ENCODE data around the gene MYH8.

Gene MYH8

GRCh38 chr17:10380631-10381408 lies 40.9 kb downstream of the MYH8 start:
- DNase-seq, result no peak

- DNase-seq, result no peak
Observed at GRCh38 chr17:10372906-10373305, 48.8 kb downstream of the MYH8 start, which contains the start of gene MYH13. Gene MYH13, minus strand, starts transcription at chr17:10373006. Its CDS starts 8,476 bp downstream, at chr17:10364530.

DNA sequence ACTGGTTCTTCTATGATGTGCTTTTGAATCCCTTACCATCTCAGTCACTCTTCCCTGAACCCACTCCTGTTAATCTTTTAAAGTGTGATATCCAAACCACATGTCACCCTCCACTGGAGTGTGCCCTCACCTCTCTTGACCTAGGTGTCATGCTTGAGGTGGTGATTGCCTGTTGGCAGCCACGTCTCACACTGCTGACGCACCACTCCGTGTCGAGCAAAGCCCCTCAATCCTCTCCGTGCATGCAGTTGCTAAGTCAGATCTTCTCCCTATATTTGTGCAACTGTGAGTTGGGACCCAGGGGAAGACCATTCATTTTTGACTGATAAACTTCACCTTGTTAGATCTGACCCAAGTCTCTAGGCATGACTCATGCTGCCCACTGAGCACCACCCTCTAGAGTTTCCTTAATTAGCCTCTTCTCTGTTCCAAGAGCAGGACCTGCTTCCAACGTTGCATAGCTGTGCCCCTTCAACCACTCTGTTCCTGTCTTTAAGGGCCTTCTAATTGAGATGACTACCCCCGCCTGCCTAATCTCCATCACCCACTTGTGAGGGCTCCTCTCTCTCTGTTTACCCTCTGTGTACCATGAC lies 51.6 kb downstream of the MYH8 start:
- no peak for DNase-seq

- DNase-seq, result no peak
Observed at GRCh38 chr17:10369239-10369638, 52.5 kb downstream of the MYH8 start.

- DNase-seq, result no peak
Observed at GRCh38 chr17:10368561-10368960, 53.2 kb downstream of the MYH8 start.

- no peak for DNase-seq
Observed at GRCh38 chr17:10360578-10360977, 61.2 kb downstream of the MYH8 start.

- no peak for DNase-seq
Observed at GRCh38 chr17:10357768-10358167, 64.0 kb downstream of the MYH8 start.

- DNase-seq, result no peak
Observed at GRCh38 chr17:10354651-10355050, 67.1 kb downstream of the MYH8 start.

GRCh38 chr17:10352893-10353292 lies 68.9 kb downstream of the MYH8 start:
- no peak for DNase-seq

DNA sequence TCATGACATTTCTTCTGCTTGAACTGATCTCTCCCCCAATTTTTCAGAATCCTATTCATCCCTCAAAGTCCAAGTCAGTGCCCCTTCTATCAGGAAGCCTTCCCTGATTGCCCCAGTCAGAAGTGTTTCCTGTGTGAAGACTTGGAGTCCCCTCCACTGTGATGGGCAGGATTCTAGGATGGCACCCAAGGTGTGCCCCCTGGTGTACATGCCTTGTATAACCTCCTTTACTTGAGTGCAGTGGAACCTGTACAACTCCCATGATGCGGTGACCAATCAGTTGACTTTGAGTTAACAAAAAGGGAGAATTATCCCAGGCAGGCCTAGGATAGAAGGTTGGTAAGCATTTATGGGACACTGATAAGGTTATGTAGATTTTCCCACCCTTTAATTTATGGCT lies 72.3 kb downstream of the MYH8 start:
- no peak for DNase-seq

- DNase-seq, result no peak
Observed at GRCh38 chr17:10344816-10345215, 76.9 kb downstream of the MYH8 start.
